Neuron (in vitro differentiated cells): ENCODE measurements around the gene HORMAD2.
"Not testable (repeated sequence)": the region's sequence is repeated elsewhere in the genome, so short reads cannot be mapped to it uniquely, and the experiment has no call there.

ENCODE experiments used
- H2AFZ ChIP-seq: one replicate; pipeline ENCODE4 v1.6.1; 2013; ENCODE audit warnings: low read depth, mild to moderate bottlenecking, inconsistent platforms, low read length, moderate library complexity
- H3K27me3 ChIP-seq: one replicate; pipeline ENCODE4 v1.6.1; 2013; ENCODE audit warnings: low read length; ENCODE audit not compliant: insufficient read depth
- H3K36me3 ChIP-seq: one replicate; pipeline ENCODE4 v1.6.1; 2013; ENCODE audit warnings: low read length; ENCODE audit not compliant: insufficient read depth
- H3K4me1 ChIP-seq: one replicate; pipeline ENCODE4 v1.6.1; 2013; ENCODE audit warnings: low read length; ENCODE audit not compliant: insufficient read depth
- H3K4me3 ChIP-seq: 2 replicates; pipeline ENCODE4 v1.5.1; 2013; ENCODE audit warnings: mild to moderate bottlenecking, low read length, moderate library complexity
- H3K9me3 ChIP-seq: one replicate; pipeline ENCODE4 v1.6.1; 2013; ENCODE audit warnings: low read length

Gene HORMAD2

GRCh38 chr22:30208631-30209603 is 128.7 kb downstream of the HORMAD2 start:
- H3K4me3 ChIP-seq: no peak overlapping the region
- no peaks in the 10 kb centered on the region for H3K27me3 ChIP-seq
- no peaks in the 10 kb centered on the region for H3K36me3 ChIP-seq
- peaks cover 16% of the 10 kb centered on the region for H3K4me1 ChIP-seq
- H2AFZ ChIP-seq: no peak overlapping the region
- no peaks in the 10 kb centered on the region for H3K9me3 ChIP-seq

- Histone ChIP-seq H3K36me3 (no peaks in the 10 kb centered on the region), H2AFZ (no peak overlapping the region), H3K4me1 (peaks cover 16% of the 10 kb centered on the region), H3K27me3 (no peaks in the 10 kb centered on the region), H3K9me3 (no peaks in the 10 kb centered on the region), H3K4me3 (no peak overlapping the region)
These were observed 129.4 kb downstream of the HORMAD2 start for GRCh38 chr22:30209642-30210041.

- Histone ChIP-seq H3K4me3 (no peak overlapping the region), H2AFZ (no peak overlapping the region), H3K4me1 (peaks cover 16% of the 10 kb centered on the region), H3K9me3 (no peaks in the 10 kb centered on the region), H3K36me3 (no peaks in the 10 kb centered on the region), H3K27me3 (no peaks in the 10 kb centered on the region)
These were observed 130.1 kb downstream of the HORMAD2 start for GRCh38 chr22:30210235-30210909.

GRCh38 chr22:30211124-30211820 is 131.0 kb downstream of the HORMAD2 start:
- H3K9me3 ChIP-seq: no peaks in the 10 kb centered on the region
- H3K36me3 ChIP-seq: no peaks in the 10 kb centered on the region
- H3K4me1 ChIP-seq: peaks cover 10% of the 10 kb centered on the region
- H3K27me3 ChIP-seq: no peaks in the 10 kb centered on the region
- no peak overlapping the region for H2AFZ ChIP-seq
- no peak overlapping the region for H3K4me3 ChIP-seq

- Histone ChIP-seq H3K4me1 (peaks cover 4% of the 10 kb centered on the region), H3K36me3 (no peaks in the 10 kb centered on the region), H3K4me3 (no peak overlapping the region), H3K27me3 (no peaks in the 10 kb centered on the region), H3K9me3 (no peaks in the 10 kb centered on the region), H2AFZ (no peak overlapping the region)
These were observed 132.2 kb downstream of the HORMAD2 start for GRCh38 chr22:30212363-30212995.

- no peaks in the 10 kb centered on the region for H3K9me3 ChIP-seq
- H3K27me3 ChIP-seq: no peaks in the 10 kb centered on the region
- H2AFZ ChIP-seq: no peak overlapping the region
- peaks cover 5% of the 10 kb centered on the region for H3K4me1 ChIP-seq
- H3K4me3 ChIP-seq: no peak overlapping the region
- H3K36me3 ChIP-seq: no peaks in the 10 kb centered on the region
These were observed 132.8 kb downstream of the HORMAD2 start for GRCh38 chr22:30212996-30213441.

GRCh38 chr22:30214703-30215407 is 134.6 kb downstream of the HORMAD2 start:
- peaks cover 5% of the 10 kb centered on the region for H3K4me1 ChIP-seq
- H3K27me3 ChIP-seq: no peaks in the 10 kb centered on the region
- no peak overlapping the region for H2AFZ ChIP-seq
- H3K36me3 ChIP-seq: no peaks in the 10 kb centered on the region
- H3K4me3 ChIP-seq: no peak overlapping the region
- no peaks in the 10 kb centered on the region for H3K9me3 ChIP-seq

- not testable (repeated sequence) for H3K36me3 ChIP-seq, H3K4me1 ChIP-seq, H3K9me3 ChIP-seq, H3K27me3 ChIP-seq, H3K4me3 ChIP-seq, H2AFZ ChIP-seq
These were observed 136.0 kb downstream of the HORMAD2 start for GRCh38 chr22:30216272-30216671.

- H3K27me3 ChIP-seq: peaks cover 4% of the 10 kb centered on the region
- no peak overlapping the region for H3K4me3 ChIP-seq
- H3K4me1 ChIP-seq: peaks cover 5% of the 10 kb centered on the region
These were observed 136.4 kb downstream of the HORMAD2 start for GRCh38 chr22:30216710-30217109.

GRCh38 chr22:30217698-30218560 is 137.7 kb downstream of the HORMAD2 start:
- H3K4me3 ChIP-seq: no peak overlapping the region
- H3K36me3 ChIP-seq: no peaks in the 10 kb centered on the region
- H3K9me3 ChIP-seq: no peaks in the 10 kb centered on the region
- H2AFZ ChIP-seq: no peak overlapping the region
- H3K4me1 ChIP-seq: peaks cover 5% of the 10 kb centered on the region
- peaks cover 4% of the 10 kb centered on the region for H3K27me3 ChIP-seq

More at GRCh38 chr22:30216710-30217109, 136.4 kb downstream of the HORMAD2 start:
- no peaks in the 10 kb centered on the region for H3K36me3 ChIP-seq
- H2AFZ ChIP-seq: no peak overlapping the region
- H3K9me3 ChIP-seq: no peaks in the 10 kb centered on the region

GRCh38 chr22:30219049-30219654 is 138.9 kb downstream of the HORMAD2 start:
- no peaks in the 10 kb centered on the region for H3K9me3 ChIP-seq
- no peak overlapping the region for H2AFZ ChIP-seq
- H3K36me3 ChIP-seq: no peaks in the 10 kb centered on the region
- H3K27me3 ChIP-seq: peaks cover 4% of the 10 kb centered on the region
- H3K4me1 ChIP-seq: peaks cover 5% of the 10 kb centered on the region
- H3K4me3 ChIP-seq: no peak overlapping the region
